GM21381 (cell line): ENCODE measurements around the gene FAM120C.

Experiments
- ATAC-seq: cut with Tn5 transposase; IDR thresholded peaks from one replicate; pipeline ENCODE4 v1.9.1; 2021; ENCODE audit warnings: mild to moderate bottlenecking, moderate library complexity; ENCODE audit not compliant: unreplicated experiment

The FAM120C gene, protein sequence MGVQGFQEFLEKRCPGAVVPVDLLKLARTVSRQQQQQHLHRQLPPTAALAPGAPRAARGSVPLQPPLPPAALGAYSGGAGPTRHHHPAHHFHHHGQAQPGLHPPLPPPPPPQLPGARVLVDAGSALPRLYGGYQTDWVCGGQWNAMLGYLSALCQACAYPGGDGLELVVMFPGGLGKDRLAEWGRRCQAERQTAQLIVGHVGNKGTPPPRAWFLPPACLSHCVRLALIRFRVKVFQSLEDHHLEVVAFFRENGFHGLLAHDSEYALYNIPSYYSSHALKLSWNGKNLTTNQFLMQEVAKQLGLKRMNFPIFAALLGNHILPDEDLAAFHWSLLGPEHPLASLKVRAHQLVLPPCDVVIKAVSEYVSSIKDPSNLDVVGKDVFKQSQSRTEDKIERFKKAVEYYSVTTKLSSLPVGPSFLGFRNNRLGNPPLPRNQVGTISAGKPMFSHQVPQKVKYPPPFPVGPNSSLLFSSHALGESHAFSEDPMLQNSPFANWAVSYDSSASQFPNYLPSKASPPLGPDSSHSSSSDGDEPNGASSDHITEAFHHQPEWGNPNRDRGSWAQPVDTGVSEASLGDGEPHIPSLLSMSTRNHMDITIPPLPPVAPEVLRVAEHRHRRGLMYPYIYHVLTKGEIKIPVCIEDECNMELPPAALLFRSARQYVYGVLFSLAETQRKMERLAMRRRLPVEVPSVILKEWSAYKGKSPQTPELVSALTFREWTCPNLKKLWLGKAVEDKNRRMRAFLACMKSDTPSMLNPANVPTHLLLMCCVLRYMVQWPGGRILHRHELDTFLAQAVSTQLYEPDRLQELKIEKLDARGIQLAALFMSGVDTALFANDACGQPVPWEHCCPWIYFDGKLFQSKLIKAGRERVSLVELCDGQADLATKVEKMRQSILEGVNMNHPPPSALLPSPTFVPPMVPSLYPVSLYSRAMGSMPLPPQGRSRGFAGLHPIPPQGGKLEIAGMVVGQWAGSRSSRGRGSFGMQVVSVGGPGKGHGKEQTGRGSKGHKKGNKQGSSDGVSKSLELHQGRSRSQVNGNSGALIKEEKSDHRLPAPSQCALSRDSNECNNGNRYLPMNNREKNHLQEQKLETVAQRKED

GRCh38 chrX:54182864-54183613 is at the start of gene FAM120C:
TSS of gene FAM120C (minus strand) at chrX:54183254. CDS start at chrX:54183198, 56 bp downstream.
- peak; percentile 42 for ATAC-seq

DNA sequence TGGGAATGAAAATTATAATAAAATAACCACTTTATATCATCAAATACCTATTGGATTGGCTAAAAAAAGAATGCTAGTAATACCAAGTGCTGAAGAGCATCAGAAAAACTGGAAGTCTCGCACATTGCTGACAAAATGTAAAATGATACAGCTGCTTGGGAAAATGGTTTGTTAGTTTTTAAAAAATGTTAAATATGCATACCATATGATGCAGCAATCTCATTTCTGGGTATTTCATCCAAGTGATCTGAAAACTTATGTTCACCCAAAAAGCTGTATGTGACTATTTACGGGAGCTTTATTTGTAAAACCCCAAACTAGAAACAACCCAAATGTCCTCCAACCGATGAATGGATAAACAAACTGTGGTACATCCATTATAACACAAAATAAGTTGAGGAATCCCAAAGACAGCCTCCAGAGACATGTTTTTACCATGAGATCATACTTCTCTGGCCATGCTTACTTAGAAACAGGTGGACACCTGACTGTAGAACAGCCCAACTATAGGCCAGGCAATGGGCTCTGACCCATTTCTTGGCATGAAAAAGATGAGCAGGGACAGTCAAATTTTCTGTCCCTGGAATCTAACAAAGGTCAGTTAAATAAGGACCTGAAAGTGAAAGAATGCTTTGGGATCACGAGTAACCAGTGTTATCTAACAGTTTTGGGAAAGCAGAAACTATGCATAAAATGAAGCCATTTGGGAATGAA is 47.5 kb upstream of the FAM120C start:
- ATAC-seq: no peak

DNA sequence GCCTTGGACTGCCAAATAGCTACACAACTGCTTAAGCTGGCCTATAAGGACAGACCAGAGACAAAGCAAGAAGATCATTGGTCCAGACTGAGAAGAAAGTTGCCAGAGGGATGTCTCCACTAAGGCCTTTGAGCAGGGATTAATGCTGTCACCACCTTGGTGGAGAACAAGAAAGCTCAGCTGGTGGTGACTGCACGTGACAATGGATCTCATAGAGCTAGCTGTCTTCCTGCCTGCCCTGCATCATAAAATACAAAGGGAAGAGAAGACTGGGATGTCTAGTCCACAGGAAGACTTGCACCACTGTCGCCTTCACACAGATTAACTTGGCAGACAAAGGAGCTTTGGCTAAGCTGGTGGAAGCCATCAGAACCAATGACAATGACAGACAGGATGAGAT is 40.5 kb upstream of the FAM120C start:
- no peak for ATAC-seq

DNA sequence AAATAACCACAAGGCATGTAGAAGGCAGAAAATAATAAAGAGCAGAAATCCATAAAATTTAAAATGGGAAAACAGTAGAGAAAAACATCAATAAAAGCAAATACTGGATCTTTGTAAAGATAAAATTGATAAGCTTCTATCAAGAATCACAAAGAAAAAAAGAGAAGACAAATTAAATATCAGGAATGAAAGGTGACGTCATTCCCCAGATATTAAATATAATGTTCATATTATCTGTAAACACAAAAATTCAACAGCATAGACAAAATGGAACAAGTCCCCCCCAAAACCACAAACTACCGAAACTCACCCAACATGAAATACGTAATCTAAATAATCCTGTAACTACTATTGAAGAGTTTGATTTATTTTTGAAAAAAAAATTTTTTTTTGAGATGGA is 30.5 kb upstream of the FAM120C start:
- no peak for ATAC-seq

GRCh38 chrX:54208531-54208930 is 25.5 kb upstream of the FAM120C start:
- ATAC-seq: no peak

GRCh38 chrX:54198262-54198661 is 15.2 kb upstream of the FAM120C start:
- no peak for ATAC-seq

GRCh38 chrX:54194982-54195588 is 12.0 kb upstream of the FAM120C start:
- ATAC-seq: no peak

DNA sequence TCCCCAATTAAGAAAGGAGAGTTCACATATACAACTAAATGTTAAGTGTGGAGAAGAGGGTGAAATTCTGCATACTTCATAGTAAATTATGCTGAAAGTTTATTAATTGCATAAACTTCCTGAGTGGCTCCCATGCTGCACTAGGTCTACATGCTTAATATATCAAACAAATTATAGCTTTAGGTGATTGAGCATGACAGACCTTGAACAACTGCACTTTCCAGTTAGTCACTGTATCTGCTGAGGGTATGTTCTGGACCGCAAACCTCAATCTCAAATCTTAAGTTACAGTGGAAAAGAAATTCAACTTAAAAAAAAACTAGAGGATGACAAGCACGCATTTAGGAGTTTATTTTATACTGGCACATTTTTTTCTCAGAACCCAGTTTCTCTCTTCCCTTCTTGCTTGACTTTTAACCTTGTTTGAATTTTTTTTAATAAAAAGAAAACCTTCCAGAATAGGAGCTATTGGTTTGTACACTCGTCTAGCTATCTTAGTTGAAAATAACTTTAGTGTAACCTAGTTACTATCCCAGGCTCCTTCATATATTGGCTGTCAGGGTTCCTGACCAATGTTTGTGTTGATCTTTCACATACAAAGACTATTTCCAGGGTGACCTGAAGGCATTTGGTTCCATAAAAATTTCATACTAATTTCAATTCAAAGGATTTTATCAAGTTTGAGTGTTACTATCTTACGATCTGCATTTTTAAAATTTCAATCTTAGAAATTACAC is 10.2 kb upstream of the FAM120C start:
- no peak for ATAC-seq

DNA sequence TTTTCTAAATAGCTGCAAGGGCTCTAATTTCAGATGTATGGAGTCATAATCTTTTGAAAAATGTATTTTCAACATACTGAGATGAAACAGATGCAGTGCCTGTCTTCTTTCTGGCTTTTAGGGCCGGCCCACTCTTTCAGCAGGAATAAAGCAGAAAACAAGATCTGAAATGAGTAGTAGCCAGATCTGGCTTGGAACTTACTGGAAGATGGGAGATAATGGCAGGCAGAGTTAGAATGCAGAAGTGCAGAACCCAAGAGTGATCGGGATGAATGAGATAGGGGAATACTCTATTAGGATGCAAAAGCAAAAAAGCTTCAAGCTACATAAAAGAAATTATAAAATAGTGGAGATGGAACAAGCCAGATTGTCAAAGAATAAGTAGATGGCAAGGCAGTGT is 1.4 kb upstream of the FAM120C start:
- ATAC-seq: no peak

- peak; percentile 51 for ATAC-seq
These were observed 725 bp downstream of the FAM120C start for GRCh38 chrX:54182194-54182863.

- no peak for ATAC-seq
These were observed 1.7 kb downstream of the FAM120C start for GRCh38 chrX:54181202-54181953.

- no peak for ATAC-seq
These were observed 2.7 kb downstream of the FAM120C start for GRCh38 chrX:54180403-54180802.

DNA sequence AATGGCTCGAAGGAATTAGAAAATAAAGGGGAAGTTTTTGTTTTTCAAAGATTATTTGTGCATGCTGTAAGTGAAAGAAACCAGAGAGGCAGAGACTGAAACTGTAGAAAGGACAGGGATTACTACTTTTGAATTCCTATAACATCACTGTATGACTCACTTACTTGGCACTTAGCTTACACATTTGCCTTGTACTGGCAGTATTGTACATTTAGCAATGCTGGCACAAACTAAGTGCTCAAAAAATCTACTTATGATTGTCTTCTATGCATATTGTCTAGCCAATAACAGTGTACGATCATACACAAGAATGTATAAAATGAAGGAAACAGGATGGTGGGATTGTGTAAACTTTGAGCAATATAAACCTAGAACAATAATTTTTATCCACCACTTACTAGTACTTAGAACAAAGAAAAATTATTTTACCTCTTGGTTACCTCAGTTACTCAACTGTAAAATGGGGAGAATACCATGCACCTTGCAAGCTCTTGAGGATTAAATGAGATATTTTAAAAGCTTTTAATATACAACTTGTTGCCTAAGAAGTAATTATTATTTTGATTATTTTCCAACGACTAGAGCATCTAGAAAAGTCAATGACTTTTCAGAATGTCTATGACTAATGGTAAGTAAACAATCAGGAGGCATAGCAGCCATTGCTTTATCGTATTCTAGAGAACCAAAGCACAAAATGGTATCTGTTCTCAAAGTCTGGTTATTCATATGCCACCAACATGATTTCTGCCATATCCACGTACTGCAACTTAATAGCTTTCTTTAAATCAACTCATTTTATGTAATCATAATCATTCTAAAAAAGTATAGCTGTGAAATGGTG is 4.7 kb downstream of the FAM120C start:
- ATAC-seq: no peak

GRCh38 chrX:54177306-54177705 is 5.7 kb downstream of the FAM120C start:
- no peak for ATAC-seq

GRCh38 chrX:54173791-54174190 is 9.3 kb downstream of the FAM120C start:
- no peak for ATAC-seq

DNA sequence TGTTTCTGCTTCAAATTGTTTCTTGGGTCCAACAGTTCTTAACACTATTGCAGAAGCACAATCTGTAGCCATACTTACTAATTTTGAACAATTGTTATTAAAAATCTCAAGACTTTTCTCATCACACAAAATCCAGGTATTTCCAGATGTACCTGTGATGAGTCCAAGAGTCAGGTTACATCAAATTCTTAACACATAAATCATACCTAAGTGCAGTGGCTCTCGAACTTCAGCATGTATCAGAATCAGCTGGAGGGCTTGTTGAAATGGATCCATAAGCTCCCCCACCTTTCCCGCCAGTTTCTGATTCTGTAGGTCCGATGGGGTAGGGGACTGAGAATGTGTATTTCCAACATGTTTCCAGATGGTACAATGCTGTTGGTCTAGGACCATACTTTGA is 10.6 kb downstream of the FAM120C start:
- ATAC-seq: no peak
